Measurements from ENCODE around the gene PSMD12. TPM values are rescaled to one million over a fixed set of nuclear protein-coding genes. Genes with fewer than 3 reads are reported as not detected.

Gene PSMD12
- total and polyA plus RNA-seq, 9 of the 15 experiments (the other 6 are each of a cell fraction or from before 2014, with no cell fraction given) = 36.6 to 150 (median 65.5) TPM

GRCh38 chr17:67322042-67322787, 44.2 kb downstream of the PSMD12 start (continued):
- no peak for TF ChIP-seq CHD7 (IDR thresholded peaks at IDR 0.05; ENCODE audit: low read depth, low read length)
- TF ChIP-seq MYC (IDR thresholded peaks at IDR 0.05; ENCODE audit: low read depth, low read length) = no peak
- TF ChIP-seq MYC (CRISPR knock-in tag; IDR thresholded peaks at IDR 0.05; ENCODE audit: borderline replicate concordance, low read depth) = no peak
- TF ChIP-seq ZZZ3 (IDR thresholded peaks at IDR 0.05) = no peak
- TF ChIP-seq NFXL1 (CRISPR knock-in tag; IDR thresholded peaks at IDR 0.05) = no peak
- no peak for TF ChIP-seq ZNF280B (CRISPR knock-in tag; IDR thresholded peaks at IDR 0.05)
- TF ChIP-seq CBFA2T2 (conservative IDR thresholded peaks at IDR 0.05) = 0 out of 2 replicates have a peak, but pooled peaks have one; percentile 1
- TF ChIP-seq RBM39 (optimal IDR thresholded peaks at IDR 0.05; ENCODE audit: low read depth, low read length) = no peak
- TF ChIP-seq TEAD4 (IDR thresholded peaks at IDR 0.05; ENCODE audit: low read length) = no peak
- TF ChIP-seq TEAD4 (CRISPR knock-in tag; IDR thresholded peaks at IDR 0.05; ENCODE audit: borderline replicate concordance) = no peak

Measured in K562 (cell line).